NCI-H2107 treated with DMSO at 0.1 percent for 48 hours (cell line): ENCODE results near the gene ATP5IF1.

Experiments used
- DNase-seq: peaks from one replicate; lab custom pipeline; 2025; ENCODE audit not compliant: unreplicated experiment; lab: John Stamatoyannopoulos, UW

ATP5IF1 gene

DNA sequence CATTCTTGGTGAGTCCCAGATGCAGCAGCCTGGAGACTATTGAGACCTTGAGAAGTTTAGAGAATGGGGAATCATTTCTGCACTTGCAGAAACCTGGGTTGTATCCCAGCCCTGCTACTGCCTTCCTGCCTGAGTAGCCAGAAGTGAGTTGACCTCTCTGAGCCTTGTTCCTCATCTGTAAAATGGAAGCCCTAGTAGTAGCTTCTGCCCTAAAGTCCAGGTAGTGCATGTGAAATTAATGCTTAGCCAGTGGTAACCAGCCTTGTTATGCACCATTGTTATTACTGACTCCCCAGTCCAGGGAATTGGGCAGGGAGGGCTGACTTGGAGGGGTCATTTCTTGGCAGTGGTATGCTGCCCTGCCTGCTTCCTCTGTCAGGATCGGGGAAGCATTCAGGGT lies 29.0 kb downstream of the ATP5IF1 start:
- no peak for DNase-seq

DNA sequence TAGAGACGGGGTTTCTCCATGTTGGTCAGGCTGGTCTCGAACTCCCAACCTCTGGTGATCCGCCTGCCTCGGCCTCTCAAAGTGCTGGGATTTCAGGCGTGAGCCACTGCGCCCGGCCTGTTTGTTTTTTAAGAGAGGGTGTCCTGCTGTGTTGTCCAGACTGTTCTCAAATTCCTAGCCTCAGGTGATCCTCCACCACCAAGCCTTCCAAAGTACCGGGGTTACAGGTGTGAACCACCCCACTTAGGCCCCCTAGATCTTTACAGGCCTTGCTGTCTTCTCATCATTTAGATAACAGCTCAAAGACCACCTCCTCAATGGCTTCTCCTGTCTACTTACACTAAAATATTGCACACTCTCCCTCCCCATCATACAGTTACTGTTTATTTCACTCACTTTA lies 29.7 kb downstream of the ATP5IF1 start:
- no peak for DNase-seq

DNA sequence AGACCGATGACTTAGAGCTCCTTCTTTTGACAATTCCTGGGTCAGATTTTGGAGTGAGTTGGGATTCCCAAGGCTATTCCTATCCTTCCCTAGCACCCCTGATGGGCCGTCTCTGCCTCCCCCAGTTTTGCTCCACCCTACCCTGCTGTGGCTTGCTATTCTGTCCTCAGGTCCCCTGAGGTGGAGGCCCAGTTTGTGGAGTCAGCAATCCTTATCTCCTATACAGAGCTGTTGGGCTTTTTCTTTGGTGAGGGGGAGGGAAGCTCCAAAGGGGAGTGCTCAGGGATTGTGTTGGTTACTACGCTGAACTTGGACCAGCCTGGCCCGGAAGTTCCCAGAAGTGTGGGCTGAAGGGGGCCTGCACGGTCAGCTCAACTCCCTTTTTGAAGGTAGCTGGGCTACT lies 31.0 kb downstream of the ATP5IF1 start:
- DNase-seq, result no peak

DNA sequence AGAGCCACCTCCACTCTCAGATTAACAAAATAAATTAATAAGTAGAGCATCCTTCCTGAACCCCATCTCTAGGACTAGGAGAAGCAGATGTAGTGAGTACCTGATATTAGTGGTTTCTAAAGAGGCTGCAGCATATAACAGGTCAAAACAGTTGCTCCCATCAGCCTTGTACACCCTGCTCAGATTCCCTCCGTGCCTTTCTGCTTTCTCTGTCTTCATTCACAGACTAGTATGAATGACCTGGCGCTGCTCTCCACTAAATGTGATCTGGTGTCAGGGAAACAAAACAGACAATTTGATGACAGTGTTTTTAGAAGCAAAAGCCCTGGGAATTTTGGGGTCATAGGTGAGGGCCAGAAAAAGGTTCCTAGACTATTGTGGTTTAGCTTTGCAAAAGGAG lies 31.7 kb downstream of the ATP5IF1 start:
- DNase-seq, result no peak

DNA sequence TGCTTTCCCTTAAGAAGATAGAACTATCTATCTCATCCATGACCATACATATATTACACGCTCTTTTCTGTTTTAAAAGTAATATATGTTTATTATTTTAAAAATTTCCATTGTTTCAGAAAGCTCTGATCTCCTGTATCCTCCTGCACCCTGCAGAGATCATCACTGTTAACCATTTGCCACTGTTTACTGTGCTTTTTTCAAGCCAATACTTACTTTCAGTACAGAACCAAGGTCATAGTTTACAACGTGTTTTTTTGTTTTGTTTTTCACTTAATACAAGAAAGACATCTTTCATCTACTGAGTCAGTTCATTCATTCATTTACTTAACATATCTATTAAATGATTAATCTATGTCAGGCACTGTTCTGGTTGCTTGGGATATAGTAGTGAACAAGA lies 33.6 kb downstream of the ATP5IF1 start:
- DNase-seq, result no peak

DNA sequence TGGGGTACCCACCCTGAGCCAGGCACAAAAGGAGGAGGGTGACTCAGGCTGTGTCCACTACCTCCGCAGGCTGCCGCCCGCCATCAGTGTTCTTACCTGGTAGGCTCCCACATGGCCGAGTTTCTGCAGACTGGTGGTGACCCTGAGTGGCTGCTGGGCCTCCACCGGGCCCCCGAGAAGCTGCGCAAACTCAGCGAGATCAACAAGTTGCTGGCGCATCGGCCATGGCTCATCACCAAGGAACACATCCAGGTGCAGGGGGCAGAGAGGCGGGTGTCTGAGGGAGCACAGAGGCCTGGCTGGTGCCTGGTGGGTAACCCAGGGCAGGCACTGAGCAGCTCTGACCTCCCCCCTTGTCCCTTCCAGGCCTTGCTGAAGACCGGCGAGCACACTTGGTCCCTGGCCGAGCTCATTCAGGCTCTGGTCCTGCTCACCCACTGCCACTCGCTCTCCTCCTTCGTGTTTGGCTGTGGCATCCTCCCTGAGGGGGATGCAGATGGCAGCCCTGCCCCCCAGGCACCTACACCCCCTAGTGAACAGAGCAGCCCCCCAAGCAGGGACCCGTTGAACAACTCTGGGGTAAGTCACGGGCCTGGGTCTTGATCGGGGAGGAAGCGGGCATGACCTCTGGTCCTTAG lies 36.4 kb downstream of the ATP5IF1 start:
- DNase-seq, result no peak

DNA sequence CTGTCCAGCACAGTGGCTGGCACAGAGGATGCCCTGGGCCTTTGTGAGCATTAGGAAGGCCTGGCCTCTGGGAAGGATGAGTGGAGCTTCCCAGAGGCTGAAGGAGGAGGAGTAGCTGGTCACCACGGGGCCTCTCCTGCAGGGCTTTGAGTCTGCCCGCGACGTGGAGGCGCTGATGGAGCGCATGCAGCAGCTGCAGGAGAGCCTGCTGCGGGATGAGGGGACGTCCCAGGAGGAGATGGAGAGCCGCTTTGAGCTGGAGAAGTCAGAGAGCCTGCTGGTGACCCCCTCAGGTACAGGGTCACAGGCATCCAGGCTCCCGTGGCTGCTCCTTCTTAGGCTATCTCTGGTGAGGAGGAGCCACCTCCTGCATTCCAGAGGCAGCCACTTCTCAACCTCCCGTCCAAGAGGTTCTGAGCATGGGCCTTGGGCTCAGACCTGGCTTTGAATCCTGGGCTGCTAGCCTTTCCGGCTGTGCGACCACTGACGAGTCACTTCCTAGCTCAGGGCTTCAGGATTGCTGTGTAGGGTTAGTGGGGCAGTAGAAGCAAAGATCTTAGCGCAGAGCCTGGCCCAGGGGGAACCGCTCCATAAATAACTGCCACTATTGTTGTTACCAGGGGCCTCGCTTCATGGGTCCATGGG lies 37.4 kb downstream of the ATP5IF1 start:
- DNase-seq, result no peak

DNA sequence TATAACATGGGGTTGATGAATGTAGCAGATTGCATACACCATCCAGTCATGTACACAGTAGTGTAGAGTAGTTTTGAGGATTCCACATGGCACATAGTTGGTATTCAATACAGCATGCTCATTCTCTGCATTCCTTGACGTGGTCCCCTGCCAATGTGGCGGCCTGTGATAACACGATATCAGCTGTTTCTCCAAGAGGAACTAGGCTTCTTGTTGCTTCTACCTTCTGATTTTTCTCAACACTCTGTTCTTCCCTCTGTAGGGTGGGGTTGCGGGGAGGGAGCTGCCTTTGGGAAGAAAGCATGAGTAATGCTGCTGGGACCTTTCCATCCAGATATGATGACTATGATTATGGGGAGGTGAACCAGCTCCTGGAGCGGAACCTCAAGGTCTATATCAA lies 42.8 kb downstream of the ATP5IF1 start:
- DNase-seq, result no peak

DNA sequence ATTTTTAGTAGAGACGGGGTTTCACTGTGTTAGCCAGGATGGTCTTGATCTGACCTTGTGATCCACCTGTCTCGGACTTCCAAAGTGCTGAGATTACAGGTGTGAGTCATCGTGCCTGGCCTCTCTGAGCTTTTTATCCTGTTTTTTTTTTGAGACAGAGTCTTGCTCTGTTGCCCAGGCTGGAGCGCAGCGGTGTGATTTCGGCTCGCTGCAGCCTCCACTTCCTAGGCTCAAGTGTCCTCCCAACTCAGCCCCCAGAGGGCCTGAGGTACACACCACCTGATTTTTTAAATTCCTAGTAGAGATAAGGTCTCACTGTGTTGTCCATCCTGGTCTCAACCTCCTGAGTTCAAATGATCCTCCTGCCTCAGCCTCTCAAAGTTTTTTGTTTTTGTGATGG lies 43.8 kb downstream of the ATP5IF1 start:
- no peak for DNase-seq

DNA sequence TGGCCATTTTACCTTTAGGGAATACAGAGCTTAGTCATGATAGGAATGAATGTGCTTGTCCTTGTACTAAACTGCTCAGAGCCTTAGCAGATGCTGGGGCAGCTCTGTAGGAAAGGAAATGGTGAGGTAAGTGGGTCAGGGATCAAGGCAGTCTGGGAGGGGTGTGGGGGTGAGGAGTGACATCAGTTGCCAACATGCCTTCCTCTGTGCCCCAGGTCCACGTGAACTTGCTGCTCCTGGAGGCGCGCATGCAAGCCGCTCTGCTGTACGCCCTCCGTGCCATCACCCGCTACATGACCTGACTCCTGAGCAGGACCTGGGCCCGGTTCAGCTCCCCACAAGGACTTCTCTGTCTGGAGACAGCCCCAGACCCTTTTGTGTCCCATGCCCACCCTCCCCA lies 44.6 kb downstream of the ATP5IF1 start:
- no peak for DNase-seq

DNA sequence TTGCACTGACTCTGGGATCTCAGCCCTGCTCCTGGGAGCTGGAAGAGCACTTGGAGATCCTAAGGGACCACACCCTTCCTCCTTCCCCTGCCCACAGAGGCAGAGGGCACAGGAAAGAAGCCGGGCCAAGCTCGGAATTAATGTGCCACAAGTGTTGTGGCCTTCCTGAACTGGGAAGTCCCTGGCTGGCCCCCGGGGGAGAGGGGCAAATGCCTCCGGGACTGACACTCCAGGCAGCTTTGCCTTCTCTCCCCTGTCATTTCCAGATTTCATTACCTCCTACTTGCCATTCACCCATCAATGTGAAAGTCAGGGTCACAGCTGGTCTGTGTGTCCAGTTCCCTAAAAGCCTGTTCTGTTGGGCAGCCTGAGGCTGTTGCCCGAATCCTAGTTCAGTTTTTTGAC lies 45.1 kb downstream of the ATP5IF1 start:
- DNase-seq, result no peak

DNA sequence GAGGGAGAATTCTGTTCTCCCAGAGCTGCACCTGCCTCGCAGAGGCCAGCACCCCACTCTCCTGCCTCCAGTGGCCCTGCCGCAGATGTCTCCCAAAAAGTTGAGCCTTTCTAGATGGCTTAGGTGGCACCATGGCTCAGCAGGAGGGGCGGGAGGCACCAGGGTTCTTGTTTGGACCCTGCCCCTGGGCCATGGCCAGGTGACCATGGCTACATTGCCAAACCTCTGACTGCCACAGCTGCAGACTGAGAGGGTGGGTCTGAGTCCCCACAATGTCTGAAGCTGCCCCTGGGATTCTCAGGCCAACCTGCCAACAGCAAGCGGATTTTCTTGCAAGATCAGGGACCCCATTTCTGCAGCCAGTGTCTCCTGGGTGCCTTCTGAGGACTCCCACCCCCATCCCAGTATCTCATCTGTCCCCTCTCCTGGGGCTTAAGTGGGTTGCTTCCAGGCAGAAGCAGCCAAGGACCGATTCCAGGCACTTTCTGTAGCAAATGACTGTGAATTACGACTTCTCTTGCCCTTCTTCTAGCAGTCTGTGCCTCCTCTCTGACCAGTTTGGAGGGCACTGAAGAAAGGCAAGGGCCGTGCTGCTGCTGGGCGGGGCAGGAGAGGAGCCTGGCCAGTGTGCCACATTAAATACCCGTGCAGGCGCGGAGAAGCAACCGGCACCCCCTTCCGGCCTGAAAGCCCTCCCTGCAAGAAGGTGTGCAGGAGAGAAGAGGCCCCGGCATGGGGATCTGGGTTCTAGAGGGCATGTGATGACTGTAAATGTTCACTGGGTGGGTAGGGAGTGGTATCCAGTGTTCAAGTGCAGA lies 45.9 kb downstream of the ATP5IF1 start:
- DNase-seq, result no peak

DNA sequence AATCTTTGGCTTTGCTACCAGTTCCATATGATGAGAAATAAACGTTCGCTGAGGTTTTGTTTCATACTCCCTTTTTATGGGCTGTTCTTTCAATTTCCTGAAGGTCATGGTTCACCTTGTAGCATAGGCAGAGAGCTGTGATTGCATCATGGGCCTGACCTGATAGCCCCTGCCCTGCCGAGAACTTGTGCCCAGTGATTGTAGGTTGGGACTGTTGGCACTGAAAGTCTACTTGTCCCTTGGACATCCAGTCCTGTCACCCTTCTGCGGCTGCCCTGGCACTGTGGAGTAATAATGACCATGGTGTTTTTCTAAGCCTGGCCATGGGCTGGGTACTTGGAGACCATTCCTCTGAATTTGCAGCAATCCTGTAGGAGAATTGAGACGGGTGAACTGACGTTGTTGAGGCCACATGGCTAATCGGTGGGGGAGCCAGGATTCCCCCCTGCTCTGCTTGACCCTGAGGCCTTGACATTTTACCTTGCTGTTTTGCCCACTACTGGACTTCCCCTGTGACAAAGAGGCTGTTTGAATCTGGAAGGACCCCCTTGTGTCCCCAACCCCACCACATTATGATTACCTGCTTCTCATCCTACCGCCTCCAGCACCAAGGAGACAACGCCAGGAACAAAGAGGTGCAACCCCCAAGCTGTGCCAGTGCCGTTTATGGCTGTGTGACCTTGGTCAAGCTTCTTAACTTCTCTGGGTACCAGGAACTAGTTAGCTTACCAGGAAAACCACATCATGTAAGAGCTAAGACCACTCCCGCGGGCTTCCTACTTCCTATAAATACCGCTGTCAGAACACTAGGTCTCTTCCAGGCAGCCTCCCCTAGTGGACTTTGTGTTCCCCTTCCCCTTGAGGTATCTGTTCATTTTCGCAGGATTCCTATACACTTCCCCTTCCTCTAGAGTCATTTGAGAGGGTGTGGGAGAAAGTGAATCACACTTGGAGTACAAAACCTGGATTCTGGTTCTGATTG lies 46.8 kb downstream of the ATP5IF1 start:
- no peak for DNase-seq

DNA sequence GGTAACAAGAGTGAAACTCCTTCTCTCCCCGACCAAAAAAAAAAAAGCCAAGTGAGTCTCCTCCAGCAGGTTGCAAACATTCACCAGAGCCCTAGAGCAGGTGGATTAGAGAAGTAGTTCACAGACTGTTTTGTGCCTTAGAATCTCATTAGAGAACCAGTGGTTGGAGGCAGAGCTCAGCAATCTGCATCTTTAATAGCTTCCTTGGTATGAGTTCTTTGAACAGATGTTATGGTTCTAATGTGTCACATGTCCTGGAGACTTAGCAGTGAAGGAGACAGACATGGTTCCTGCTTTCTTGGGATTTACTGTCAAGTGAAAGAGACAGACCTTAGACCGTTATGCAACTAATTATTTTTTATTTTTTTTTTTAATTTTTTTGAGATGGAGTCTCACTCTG lies 50.2 kb downstream of the ATP5IF1 start:
- no peak for DNase-seq
